HEK293T (cell line): ENCODE measurements around the gene ADAD2.
"Not testable (repeated sequence)": the region's sequence is repeated elsewhere in the genome, so short reads cannot be mapped to it uniquely, and the experiment has no call there.

Source experiments
- CTCF ChIA-PET: fragments of 350-600 bp; formaldehyde crosslinking; extraction: SDS; loops from one replicate; lab custom pipeline; 2021; ENCODE audit warnings: antibody characterized with exemption, inconsistent platforms; lab: Yijun Ruan, JAX
- POLR2A ChIA-PET: fragments of 350-600 bp; formaldehyde crosslinking; extraction: SDS; loops from one replicate; lab custom pipeline; 2020; ENCODE audit warnings: antibody characterized with exemption, inconsistent platforms; lab: Yijun Ruan, JAX
- DNase-seq: peaks from one replicate; pipeline ENCODE4 v3.0.0; 2012; ENCODE audit warnings: mixed read lengths; ENCODE audit errors: extremely low spot score
- ARNT ChIP-seq: fragments of 450-650 bp; IDR thresholded peaks from 2 replicates; pipeline ENCODE4 v1.6.1; 2017; ENCODE audit warnings: mild to moderate bottlenecking
- BHLHE40 ChIP-seq: fragments of 450-650 bp; IDR thresholded peaks from 2 replicates; pipeline ENCODE4 v1.6.1; 2016; ENCODE audit warnings: mild to moderate bottlenecking, moderate library complexity, borderline replicate concordance
- CTBP1 ChIP-seq: fragments of 450-650 bp; IDR thresholded peaks from 2 replicates; pipeline ENCODE4 v1.6.1; 2016; ENCODE audit warnings: borderline replicate concordance
- ELF4 ChIP-seq: fragments of 450-650 bp; IDR thresholded peaks from 2 replicates; pipeline ENCODE4 v1.6.1; 2017; ENCODE audit warnings: antibody characterized with exemption
- FOXA1 ChIP-seq: fragments of 450-650 bp; IDR thresholded peaks from 2 replicates; pipeline ENCODE4 v1.6.1; 2016; ENCODE audit warnings: mild to moderate bottlenecking
- FOXK2 ChIP-seq: fragments of 450-650 bp; IDR thresholded peaks from 2 replicates; pipeline ENCODE4 v1.6.1; 2016; ENCODE audit warnings: mild to moderate bottlenecking
- FOXM1 ChIP-seq: fragments of 450-650 bp; IDR thresholded peaks from 2 replicates; pipeline ENCODE4 v1.6.1; 2017; ENCODE audit warnings: mild to moderate bottlenecking, borderline replicate concordance
- HDGF ChIP-seq: fragments of 450-650 bp; IDR thresholded peaks from 2 replicates; pipeline ENCODE4 v1.6.1; 2017; ENCODE audit warnings: antibody characterized with exemption, borderline replicate concordance
- L3MBTL2 ChIP-seq: fragments of 450-650 bp; conservative IDR thresholded peaks from 2 replicates; pipeline ENCODE4 v1.6.1; 2016; ENCODE audit warnings: mild to moderate bottlenecking
- LEF1 ChIP-seq: fragments of 450-650 bp; IDR thresholded peaks from 2 replicates; pipeline ENCODE4 v1.6.1; 2017; ENCODE audit warnings: mild to moderate bottlenecking, borderline replicate concordance
- NFRKB ChIP-seq: fragments of 450-650 bp; IDR thresholded peaks from 2 replicates; pipeline ENCODE4 v1.6.1; 2016; ENCODE audit warnings: mild to moderate bottlenecking, moderate library complexity
- SP1 ChIP-seq: fragments of 450-650 bp; IDR thresholded peaks from 2 replicates; pipeline ENCODE4 v1.6.1; 2017
- SUZ12 ChIP-seq: fragments of 450-650 bp; IDR thresholded peaks from 2 replicates; pipeline ENCODE4 v1.6.1; 2016; ENCODE audit warnings: mild to moderate bottlenecking
- TARDBP ChIP-seq: fragments of 450-650 bp; IDR thresholded peaks from 2 replicates; pipeline ENCODE4 v1.6.1; 2016
- ZNF384 ChIP-seq: fragments of 450-650 bp; IDR thresholded peaks from 2 replicates; pipeline ENCODE4 v1.6.1; 2016
- TF ChIP-seq, protein P1 (sequence below): fragments of 450-650 bp; IDR thresholded peaks from 2 replicates; pipeline ENCODE4 v1.6.1; 2016

ADAD2 gene

DNA sequence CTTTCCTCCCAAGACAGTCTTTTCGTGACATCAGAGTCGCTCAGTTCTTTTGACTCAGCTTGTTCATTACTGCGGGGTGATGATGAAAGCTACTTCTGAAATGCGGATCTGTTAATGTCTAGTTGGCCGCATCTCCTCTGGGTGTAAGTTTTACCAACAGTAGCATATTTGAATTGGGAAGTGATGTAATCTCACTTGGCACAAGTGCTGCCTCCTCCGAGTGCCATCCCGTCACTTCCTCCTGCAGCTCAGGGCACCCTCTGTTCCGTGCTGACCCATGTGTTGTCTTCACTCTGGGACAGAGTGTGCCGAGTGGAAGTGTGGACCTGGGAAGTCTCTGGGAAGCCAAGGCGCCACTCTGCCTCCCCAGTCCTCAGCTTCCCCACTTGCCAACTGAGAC is 8.9 kb downstream of the ADAD2 start:
- CTCF ChIA-PET: interaction anchor here (1.1 kb wide), 1 partner anchor 13 kb away, joined by 3 read pairs; the partner anchor contains the start of gene TAF1C

DNA sequence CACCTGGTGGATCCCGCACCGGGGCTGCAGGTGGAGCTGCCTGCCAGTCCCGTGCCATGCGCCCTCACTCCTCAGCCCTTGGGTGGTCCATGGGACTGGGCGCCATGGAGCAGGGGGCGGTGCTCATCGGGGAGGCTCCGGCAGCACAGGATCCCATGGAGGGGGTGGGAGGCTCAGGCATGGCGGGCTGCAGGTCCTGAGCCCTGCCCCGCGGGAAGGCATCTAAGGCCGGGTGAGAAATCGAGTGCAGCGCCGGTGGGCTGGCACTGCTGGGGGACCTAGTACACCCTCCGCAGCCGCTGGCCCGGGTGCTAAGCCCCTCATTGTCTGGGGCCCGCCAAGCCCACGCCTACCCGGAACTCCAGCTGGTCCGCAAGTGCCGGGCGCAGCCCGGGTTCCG is 13.6 kb downstream of the ADAD2 start:
- CTCF ChIA-PET, DNase-seq, POLR2A ChIA-PET: not testable (repeated sequence)

More for the DNA sequence above, 8.9 kb downstream of the ADAD2 start:
- DNase-seq: no peak
- TF ChIP-seq, protein P1, sequence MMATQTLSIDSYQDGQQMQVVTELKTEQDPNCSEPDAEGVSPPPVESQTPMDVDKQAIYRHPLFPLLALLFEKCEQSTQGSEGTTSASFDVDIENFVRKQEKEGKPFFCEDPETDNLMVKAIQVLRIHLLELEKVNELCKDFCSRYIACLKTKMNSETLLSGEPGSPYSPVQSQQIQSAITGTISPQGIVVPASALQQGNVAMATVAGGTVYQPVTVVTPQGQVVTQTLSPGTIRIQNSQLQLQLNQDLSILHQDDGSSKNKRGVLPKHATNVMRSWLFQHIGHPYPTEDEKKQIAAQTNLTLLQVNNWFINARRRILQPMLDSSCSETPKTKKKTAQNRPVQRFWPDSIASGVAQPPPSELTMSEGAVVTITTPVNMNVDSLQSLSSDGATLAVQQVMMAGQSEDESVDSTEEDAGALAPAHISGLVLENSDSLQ: no peak
- TF ChIP-seq CTBP1 (no peak), FOXM1 (no peak), TARDBP (no peak), SUZ12 (no peak), LEF1 (no peak), ZNF384 (no peak), ELF4 (no peak), HDGF (no peak), BHLHE40 (no peak)
- POLR2A ChIA-PET: no interaction called here

DNA sequence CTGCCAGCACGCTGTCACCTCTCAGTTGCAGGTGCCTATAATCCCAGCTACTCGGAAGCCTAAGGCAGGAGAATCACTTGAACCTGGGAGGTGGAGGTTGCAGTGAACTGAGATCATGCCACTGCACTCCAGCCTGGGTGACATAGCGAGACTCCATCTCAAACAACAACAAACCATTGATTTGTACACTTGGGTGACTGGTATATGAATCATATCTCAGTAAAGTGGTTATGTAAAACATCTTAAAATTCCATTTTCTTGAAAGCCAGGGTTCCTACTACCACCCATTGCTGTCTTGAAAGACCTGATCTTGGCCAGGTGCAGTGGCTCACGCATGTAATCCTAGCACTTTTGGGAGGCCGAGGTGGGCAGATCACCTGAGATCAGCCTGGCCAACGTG is 14.2 kb downstream of the ADAD2 start:
- DNase-seq, CTCF ChIA-PET, POLR2A ChIA-PET: not testable (repeated sequence)

GRCh38 chr16:84205976-84206691 is 15.2 kb downstream of the ADAD2 start:
- no peak for TF ChIP-seq ZNF384
- TF ChIP-seq FOXK2: no peak
- TF ChIP-seq HDGF: no peak
- no peak for TF ChIP-seq BHLHE40
- TF ChIP-seq ELF4: no peak
- TF ChIP-seq FOXM1: no peak
- CTCF ChIA-PET: no interaction called here
- POLR2A ChIA-PET: no interaction called here
- no peak for DNase-seq

- POLR2A ChIA-PET: no interaction called here
- CTCF ChIA-PET: no interaction called here
- no peak for DNase-seq
- TF ChIP-seq FOXM1: no peak
- TF ChIP-seq CTBP1: no peak
- no peak for TF ChIP-seq L3MBTL2
- no peak for TF ChIP-seq HDGF
- no peak for TF ChIP-seq FOXK2
- no peak for TF ChIP-seq LEF1
- TF ChIP-seq FOXA1: no peak
- TF ChIP-seq, protein P1: no peak
- no peak for TF ChIP-seq ARNT
- no peak for TF ChIP-seq BHLHE40
- TF ChIP-seq SP1: no peak
- TF ChIP-seq ZNF384: no peak
- TF ChIP-seq SUZ12: no peak
- no peak for TF ChIP-seq TARDBP
- TF ChIP-seq NFRKB: no peak
- TF ChIP-seq ELF4: no peak
These were observed 16.3 kb downstream of the ADAD2 start for GRCh38 chr16:84207251-84207650.

DNA sequence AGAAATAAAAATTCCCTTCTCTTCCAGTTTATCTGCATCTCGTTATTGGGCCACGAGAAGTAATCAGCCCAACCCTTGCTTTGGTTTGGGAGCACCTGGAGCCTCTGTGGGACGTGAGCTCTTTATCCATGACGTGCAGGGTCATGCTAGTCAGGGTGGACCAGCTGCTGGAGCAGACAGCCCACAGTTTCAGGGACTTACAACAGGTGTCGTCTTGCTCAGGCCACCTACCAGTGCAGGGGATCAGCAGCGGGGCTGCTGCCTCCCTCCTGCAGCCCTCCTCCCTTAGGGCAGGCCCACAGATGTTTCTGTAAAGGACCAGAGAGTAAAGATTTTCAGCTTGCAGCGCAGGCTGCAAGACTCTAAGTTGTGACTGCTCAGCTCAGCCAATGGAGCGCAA is 16.9 kb downstream of the ADAD2 start:
- no peak for DNase-seq
- POLR2A ChIA-PET: no interaction called here
- CTCF ChIA-PET: no interaction called here
- TF ChIP-seq FOXA1 (no peak), ARNT (no peak), CTBP1 (no peak), TARDBP (no peak), ZNF384 (no peak), SUZ12 (no peak), FOXM1 (no peak), L3MBTL2 (no peak), ELF4 (no peak), LEF1 (no peak), NFRKB (no peak), SP1 (no peak), FOXK2 (no peak), HDGF (no peak), BHLHE40 (no peak)
- TF ChIP-seq, protein P1: no peak

- TF ChIP-seq CTBP1: no peak
- no peak for TF ChIP-seq FOXK2
- TF ChIP-seq NFRKB: no peak
- no peak for TF ChIP-seq SP1
- TF ChIP-seq L3MBTL2: no peak
- no peak for TF ChIP-seq ARNT
- TF ChIP-seq SUZ12: no peak
- TF ChIP-seq LEF1: no peak
- TF ChIP-seq, protein P1: no peak
- TF ChIP-seq ELF4: no peak
- POLR2A ChIA-PET: no interaction called here
- no peak for DNase-seq
- CTCF ChIA-PET: no interaction called here
These were observed 19.0 kb downstream of the ADAD2 start for GRCh38 chr16:84209989-84210388.
